NOMO-1 (cell line): ENCODE measurements around the gene ELAVL4.

Source experiments
- DNase-seq, 2 experiments: peaks; one replicate each; lab custom pipeline; 2025; ENCODE audit not compliant: unreplicated experiment in 2 of 2; lab: John Stamatoyannopoulos, UW

The ELAVL4 gene

GRCh38 chr1:50108497-50109059 lies at the start of gene ELAVL4:
ELAVL4 (plus strand) TSS chr1:50108920; CDS start chr1:50109190, 270 bp downstream.
- peak; percentile 62 to 81 for DNase-seq

- DNase-seq, result no peak
Measured at GRCh38 chr1:50060279-50060678, 48.4 kb upstream of the ELAVL4 start.

DNA sequence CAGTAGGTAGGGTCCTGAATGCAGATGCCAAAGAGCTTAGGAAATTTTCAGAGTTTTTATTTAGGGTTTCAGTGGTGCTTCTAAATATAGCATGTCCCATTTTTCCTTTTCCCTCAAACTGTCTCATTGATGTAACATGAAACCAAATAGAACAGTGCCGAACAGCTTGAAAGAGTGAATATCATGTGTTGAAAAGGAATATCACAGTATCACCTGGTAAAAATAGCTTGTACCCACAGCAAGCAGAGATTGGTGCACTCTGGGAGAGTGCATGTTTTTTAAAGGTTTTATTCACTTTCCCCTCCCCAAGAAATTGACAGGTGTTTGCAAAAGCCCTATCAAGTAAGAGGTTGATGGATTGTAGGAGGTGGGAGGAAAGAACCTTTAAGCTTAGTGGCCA lies 41.9 kb upstream of the ELAVL4 start:
- DNase-seq, result no peak

DNA sequence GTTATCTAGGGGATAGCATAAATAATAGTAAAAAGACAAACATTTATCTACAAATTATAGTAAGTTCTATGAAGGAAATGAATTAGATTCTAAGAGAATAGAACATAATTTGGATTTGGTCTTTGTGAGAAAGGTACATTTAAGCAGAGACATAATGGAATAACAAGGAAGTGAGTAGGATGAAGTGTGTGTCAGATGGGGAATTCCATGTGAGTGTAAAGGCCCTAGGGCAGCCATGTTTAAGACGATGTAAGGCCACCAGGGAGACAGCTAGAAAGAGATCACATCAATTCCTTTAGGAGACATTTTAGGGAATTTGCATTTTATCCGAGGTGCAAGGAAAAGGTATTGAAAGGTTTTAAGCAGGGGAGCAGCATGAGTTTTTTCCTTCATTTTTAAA lies 33.8 kb upstream of the ELAVL4 start:
- DNase-seq, result no peak

DNA sequence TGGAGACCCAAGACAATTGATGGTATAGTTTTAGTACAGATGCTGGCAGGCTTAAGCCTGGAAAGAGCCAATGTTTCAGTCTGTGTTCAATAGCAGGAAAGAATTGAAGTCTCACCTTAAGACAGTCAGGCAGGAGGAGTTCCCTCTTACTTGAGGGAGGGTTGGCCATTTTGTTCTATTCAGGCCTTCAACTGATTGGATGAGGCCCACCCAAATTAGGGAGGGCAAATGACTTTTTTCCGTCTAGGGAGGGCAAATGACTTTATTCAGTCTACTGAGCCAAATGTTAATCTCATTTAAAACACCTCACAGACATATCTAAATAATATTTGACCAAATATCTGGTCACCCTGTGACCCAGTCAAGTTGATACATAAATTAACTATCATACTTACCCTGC lies 31.4 kb upstream of the ELAVL4 start:
- no peak for DNase-seq

DNA sequence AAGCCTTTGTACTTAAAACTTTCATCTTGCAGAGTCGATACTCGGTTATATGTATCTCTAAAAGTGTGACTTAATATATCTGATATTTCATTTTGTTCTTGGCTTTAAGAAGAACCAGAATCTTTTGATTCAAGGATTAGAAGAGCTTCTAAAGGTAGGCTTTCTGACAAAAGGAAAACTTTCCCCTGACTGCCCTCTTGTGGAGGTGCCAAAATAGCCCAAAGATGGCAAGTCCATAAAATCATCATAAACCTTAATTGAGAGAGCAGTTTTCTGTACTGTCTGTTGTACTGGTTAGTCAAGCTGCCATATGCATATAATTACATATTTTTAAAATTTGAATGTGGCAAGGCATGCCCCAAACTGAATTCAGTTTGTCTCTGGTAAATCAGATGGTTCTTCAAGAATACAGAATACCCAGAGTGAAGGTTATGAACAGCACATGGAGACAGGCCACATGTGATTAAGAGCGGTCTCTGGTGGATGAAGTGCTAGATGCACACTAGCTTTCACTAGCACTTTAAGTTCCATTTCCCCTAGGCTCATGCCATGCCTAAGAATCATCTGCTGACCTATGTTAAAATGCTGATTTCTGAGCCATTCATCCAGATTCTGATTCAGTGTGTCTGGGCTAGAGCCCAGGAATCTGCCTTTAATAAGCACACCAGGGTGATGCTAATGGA lies 27.7 kb upstream of the ELAVL4 start:
- peak in 1 of 2 experiments; percentile 0 for DNase-seq

DNA sequence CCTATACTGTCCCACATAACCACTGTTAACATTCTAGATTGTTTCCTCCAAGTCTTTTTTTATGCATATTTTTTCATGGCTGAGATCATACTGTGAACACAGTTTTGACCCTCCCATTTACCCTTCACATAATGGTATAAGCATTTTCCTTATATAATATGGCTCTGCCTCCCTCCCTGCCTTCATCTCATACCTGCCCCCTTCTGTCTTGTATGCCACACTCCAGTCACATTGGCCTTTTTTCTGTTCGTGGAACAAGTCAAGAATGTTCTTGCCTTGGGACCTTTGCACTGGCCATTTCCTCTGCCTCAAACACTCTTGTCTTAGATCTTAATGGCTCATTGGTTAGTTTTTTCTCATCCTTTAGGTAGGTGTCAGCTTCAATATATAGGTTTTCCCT lies 24.3 kb upstream of the ELAVL4 start:
- no peak for DNase-seq

- DNase-seq, result no peak
Measured at GRCh38 chr1:50091068-50091467, 17.7 kb upstream of the ELAVL4 start.

DNA sequence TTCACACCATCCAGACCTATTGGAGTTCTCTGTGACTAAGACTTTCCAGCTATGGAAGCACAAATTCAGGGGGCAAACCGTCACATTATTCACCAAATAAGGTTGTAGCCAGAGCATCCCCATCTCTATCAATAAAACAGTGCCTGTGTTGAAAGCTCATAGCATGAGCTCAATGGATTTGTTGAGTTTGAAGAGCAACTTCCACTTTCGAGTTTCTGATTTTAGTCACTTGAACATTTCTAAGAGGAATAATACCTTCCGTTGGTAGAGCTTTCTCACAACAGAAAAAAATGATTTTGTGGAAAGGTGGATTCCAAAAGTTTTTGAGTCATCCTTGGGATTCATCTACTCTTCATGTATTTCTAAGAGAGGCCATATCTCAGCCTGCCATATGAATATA lies 13.0 kb upstream of the ELAVL4 start:
- DNase-seq, result peak in 1 of 2 experiments; percentile 1

DNA sequence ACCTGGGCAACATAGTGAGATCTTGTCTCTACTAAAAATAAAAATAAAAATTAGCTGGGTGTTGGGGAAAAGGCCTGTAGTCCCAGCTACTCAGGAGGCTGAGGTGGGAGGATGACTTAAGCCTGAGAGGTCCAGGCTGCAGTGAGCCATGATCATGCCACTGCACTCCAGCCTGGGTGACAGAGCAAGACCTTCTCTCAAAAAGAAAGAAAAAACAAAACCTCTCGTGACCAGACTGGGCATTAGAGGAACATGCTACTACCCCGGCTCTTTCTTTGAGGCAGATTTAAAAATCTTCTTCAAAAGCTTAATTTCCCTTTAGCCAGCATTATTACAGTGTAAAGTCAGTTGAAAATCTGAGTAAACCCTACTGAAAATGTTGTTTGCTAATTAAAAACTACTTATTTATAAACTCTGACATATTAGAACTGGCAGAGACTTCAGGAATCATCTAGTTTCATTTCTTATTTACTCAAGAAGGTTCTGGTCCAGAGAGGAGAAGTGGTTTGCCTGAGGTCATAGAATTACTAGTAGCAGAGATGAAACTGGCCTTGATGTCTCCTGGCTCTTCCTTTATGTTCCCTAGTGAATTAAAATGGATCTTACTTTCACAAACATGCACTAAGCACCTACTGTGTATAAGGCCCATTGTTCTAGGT lies 11.6 kb upstream of the ELAVL4 start:
- DNase-seq, result no peak

DNA sequence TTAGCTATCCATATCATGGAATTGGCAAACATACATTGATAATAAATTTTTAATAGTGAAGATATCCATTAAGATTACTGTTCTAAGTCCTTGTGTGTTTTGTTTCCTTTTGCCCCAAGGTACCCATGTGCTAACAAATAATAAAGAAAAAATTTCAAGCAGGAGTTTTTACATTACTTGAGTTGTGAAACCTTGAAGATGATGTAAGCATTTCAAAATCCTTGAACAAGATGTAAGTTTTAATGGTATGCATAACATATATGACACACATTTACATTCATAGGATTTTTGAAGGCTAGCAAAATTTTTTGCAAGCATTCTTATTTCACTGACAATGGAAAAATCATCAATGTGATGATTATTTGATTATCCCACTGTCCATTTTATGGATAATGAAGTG lies 10.9 kb upstream of the ELAVL4 start:
- no peak for DNase-seq

GRCh38 chr1:50098591-50099021 lies 10.1 kb upstream of the ELAVL4 start:
- DNase-seq, result peak in 1 of 2 experiments; percentile 1

GRCh38 chr1:50099654-50100053 lies 9.1 kb upstream of the ELAVL4 start:
- no peak for DNase-seq

DNA sequence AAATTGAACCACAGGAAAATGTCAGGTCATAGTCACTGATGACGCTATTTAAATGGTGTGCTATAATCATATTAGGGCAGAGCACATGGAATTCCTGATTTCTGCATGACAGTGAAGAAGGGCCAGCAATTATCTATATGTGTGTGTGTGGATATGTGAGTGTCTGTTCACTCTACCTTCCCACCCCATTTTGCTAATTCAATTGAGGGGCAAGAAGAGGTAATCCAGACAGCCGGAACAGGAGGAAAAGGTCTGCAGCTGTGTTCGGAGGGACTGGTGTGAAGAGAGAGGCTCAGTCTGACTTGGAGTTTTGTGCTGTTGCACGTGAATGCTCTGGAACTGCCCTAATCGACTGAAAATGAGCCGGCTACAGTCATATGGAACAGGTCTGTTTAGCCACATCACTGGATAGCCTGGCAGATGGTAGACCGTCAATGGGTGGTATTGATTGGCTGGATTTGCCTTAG lies 5.1 kb upstream of the ELAVL4 start:
- DNase-seq, result no peak

- no peak for DNase-seq
Measured at GRCh38 chr1:50105433-50105832, 3.3 kb upstream of the ELAVL4 start.

GRCh38 chr1:50106095-50106761 lies 2.5 kb upstream of the ELAVL4 start:
- no peak for DNase-seq

DNA sequence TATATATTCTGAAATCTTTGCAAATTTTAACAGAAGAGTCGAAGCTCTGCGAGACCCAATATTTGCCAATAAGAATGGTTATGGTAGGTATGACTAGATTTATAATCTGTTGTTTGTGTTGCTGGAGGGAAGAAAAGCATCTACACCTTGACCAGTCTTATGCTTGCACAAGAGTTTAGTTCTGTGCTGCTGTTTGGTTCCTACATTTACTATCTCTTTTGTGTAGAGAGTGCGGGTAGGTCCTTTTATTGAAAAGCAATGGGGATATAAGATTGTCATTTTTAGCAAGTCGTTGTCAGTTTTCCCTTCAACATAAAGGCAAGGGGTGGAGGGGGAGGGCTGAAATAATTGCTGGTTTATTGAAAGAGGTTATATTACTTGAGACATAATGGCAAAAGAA lies 396 bp downstream of the ELAVL4 start:
- no peak for DNase-seq

GRCh38 chr1:50109647-50110075 lies 941 bp downstream of the ELAVL4 start:
- peak; percentile 62 to 86 for DNase-seq

DNA sequence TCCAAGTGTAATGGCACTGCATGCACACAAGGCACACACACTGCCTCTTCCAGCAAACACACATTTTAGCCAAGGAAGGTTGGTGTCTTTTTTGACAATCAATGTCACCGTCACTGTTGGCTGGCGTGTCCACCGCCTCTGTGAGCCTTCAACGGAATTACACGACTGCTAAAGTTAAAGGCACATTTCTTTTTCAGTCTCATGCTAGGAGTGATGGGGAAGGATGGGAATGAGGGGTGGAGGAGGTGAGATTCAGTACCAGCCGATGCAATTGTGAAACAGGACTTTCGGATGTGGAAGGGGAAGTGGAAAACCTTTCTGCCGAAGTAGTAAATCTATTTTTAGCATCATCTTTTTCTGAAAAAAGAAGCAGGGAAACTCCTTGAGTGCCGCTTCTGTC lies 1.4 kb downstream of the ELAVL4 start:
- peak; percentile 54 to 74 for DNase-seq

- DNase-seq, result no peak
Measured at GRCh38 chr1:50110656-50111055, 1.9 kb downstream of the ELAVL4 start.

DNA sequence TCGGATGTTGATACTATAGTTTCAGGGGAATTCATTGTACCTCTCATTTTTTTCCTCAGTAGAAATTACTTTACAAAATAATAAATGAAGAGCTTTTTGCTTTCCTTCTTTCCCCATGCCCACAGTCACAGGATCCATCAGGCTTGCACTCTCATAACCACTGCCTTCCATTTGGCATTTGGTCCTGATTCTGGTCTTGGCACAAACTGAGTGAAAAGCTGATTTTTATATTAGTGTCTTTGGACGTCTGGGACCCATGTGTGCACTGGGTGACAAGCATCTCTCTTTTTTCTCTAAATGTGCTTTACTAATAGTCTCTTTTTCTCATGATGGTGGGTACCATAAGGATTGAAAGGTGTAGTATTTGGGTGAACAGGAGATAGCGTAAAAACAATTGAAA lies 2.8 kb downstream of the ELAVL4 start:
- no peak for DNase-seq
